SH-SY5Y (cell line): ENCODE data around the gene PRR5.

Experiments used
- GATA2 ChIP-seq: IDR thresholded peaks from 2 replicates; pipeline ENCODE4 v1.6.1; 2011; ENCODE audit warnings: mild to moderate bottlenecking, low read depth, low read length
- GATA3 ChIP-seq: IDR thresholded peaks from 2 replicates; pipeline ENCODE4 v1.6.1; 2011; ENCODE audit warnings: low read depth, mild to moderate bottlenecking, low read length, moderate library complexity

DNA sequence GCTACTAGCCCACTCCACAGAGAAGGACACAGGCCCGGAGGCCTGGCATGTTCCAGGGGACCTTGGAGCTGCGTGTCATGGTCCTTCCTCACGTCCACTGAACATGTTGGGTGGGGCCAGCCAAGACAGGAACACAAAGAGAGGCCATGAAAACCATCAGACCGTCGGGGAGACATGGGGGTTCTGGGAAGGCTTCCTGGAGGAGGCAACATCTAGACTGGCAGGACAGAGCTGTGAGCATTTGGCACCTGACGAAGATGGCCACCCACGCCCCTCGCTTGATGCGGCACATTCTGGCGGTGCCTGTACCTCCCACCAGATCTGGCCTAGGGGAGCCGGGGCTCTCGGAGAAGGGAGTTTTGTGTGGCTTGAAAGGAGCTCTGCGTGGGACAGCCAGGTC lies 25.7 kb downstream of the PRR5 start:
- TF ChIP-seq GATA2 (no peak), GATA3 (no peak)
